Measurements from ENCODE around the gene CSNK1G2. TPM values are rescaled to one million over a fixed set of nuclear protein-coding genes. Genes with fewer than 3 reads are reported as not detected.

The CSNK1G2 gene
- total and polyA plus RNA-seq, 2 of the 13 experiments (the other 11 are each of a cell fraction or from before 2014, with no cell fraction given): 53.8 to 72.5 TPM

DNA sequence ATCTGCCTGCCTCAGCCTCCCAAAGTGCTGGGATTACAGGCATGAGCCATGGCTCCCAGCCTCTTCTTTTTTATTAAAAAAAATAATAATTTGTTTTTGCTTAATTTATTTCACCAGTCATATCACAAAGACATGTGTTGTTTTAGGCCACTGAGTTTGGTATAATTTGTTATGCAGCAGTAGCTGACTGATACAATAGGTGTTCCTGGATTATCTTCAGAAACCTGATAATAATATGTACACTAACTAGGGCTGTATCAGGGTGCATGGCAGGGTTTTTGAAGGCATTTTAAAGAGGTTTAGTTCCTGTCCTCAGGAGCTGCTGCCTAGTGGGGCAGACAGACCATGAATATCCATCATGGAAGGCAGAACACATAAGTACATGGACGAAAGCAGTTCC is 9.5 kb upstream of the CSNK1G2 start:
- no peaks in the 10 kb centered on the region for H3K27me3 ChIP-seq (ENCODE audit: control insufficient read depth in 1 of 2, insufficient read depth in 2 of 2, low read length in 2 of 2)
- intact Hi-C loops (cut with micrococcal nuclease; ENCODE audit: unreplicated experiment) (no loop called here), in situ Hi-C loops (cut with HindIII; ENCODE audit: extremely low pct_ligation_motif_present, low pct_unique_long_range_greater_than_20kb) (loop anchor here (10.0 kb wide), 1 partner anchor 133 kb away; no protein-coding TSS in a partner anchor)
- DNase-seq (ENCODE audit: low spot score) (no peak), FAIRE-seq (no peak), ATAC-seq (no peak)
- H4K20me1 ChIP-seq (ENCODE audit: insufficient read depth, low read length): no peaks in the 10 kb centered on the region
- H3K79me2 ChIP-seq (ENCODE audit: insufficient read depth, low read length): no peaks in the 10 kb centered on the region
- ChIA-PET POLR2A (no interaction called here), CTCF (ENCODE audit: low intra/inter-chr PET ratio, low total read pairs) (no interaction called here)
- no peak overlapping the region for H3K9ac ChIP-seq (ENCODE audit: insufficient read depth, low read depth, low read length)
- no peaks in the 10 kb centered on the region; the same call in 1 of the 2 replicates for H3K9me3 ChIP-seq (ENCODE audit: low read length)
- no peaks in the 10 kb centered on the region for H3K36me3 ChIP-seq (replicated peaks in 1 of 2; ENCODE audit: control insufficient read depth in 1 of 2, insufficient read depth in 2 of 2, low read length in 2 of 2)
- no peak overlapping the region for H3K4me3 ChIP-seq (replicated peaks in 1 of 3; ENCODE audit: insufficient read depth in 1 of 3, low read depth in 2 of 3, low read length in 3 of 3)
- 75% methylated on average over 1 of the region's 1 CpG for WGBS (ENCODE audit: low lambda C conversion rate)
- BruUV-seq (replicated peaks): no TSS peak
- no peak overlapping the region for H2AFZ ChIP-seq (ENCODE audit: low read length)
- peak; percentile 92 for TF ChIP-seq RBAK (CRISPR knock-in tag; IDR thresholded peaks at IDR 0.05)
- no peak for TF ChIP-seq ZNF615 (CRISPR knock-in tag; IDR thresholded peaks at IDR 0.05; ENCODE audit: borderline replicate concordance)
- peaks cover 22% of the 10 kb centered on the region for H3K4me1 ChIP-seq (ENCODE audit: insufficient read depth, low read length)
- no peak overlapping the region for H3K27ac ChIP-seq (ENCODE audit: extremely low read length, insufficient read depth, low read length)
- H3K4me2 ChIP-seq (ENCODE audit: low read depth, low read length): no peak overlapping the region

DNA sequence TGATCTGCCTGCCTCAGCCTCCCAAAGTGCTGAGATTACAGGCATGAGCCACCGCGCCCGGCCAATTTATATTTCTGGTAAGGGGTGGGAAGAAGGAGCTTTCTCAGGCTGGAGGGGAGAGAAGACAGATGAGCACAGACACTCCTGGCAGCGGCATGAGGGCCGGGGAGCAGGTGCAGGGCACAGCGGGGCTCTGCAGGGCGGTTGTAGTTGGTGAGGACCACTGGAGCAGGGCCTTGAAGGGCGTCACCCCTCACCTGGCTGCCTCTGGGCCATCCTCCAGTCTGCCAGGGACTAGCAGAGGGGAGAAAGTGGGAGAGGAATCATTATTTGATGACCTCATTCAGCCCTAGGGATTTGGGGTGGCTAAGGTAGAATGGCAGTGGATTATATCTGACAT is 8.6 kb upstream of the CSNK1G2 start:
- no peak overlapping the region for H3K4me2 ChIP-seq (ENCODE audit: low read depth, low read length)
- no peak for TF ChIP-seq STAT6 (CRISPR knock-in tag; IDR thresholded peaks at IDR 0.05; ENCODE audit: borderline replicate concordance)
- peak; percentile 53; the same call in 1 of the 2 replicates for TF ChIP-seq ATF7 (IDR thresholded peaks at IDR 0.05)
- TF ChIP-seq ATF7 (CRISPR knock-in tag; IDR thresholded peaks at IDR 0.05): no peak
- peak; percentile 99 for TF ChIP-seq ZNF331 (CRISPR knock-in tag; IDR thresholded peaks at IDR 0.05)
- in situ Hi-C loops (cut with HindIII; ENCODE audit: extremely low pct_ligation_motif_present, low pct_unique_long_range_greater_than_20kb) (loop anchor here (10.0 kb wide), 1 partner anchor 132 kb away; no protein-coding TSS in a partner anchor), intact Hi-C loops (cut with micrococcal nuclease; ENCODE audit: unreplicated experiment) (no loop called here)
- FAIRE-seq: no peak
- H4K20me1 ChIP-seq (ENCODE audit: insufficient read depth, low read length): no peaks in the 10 kb centered on the region
- DNase-seq (ENCODE audit: low spot score): no peak
- H3K4me1 ChIP-seq (ENCODE audit: insufficient read depth, low read length): peaks cover 31% of the 10 kb centered on the region
- no peaks in the 10 kb centered on the region for H3K27me3 ChIP-seq (ENCODE audit: control insufficient read depth in 1 of 2, insufficient read depth in 2 of 2, low read length in 2 of 2)
- CTCF ChIA-PET (ENCODE audit: low intra/inter-chr PET ratio, low total read pairs): no interaction called here
- WGBS (ENCODE audit: low lambda C conversion rate): 83% methylated on average over 8 of the region's 8 CpGs
- no TSS peak for BruUV-seq (replicated peaks)
- POLR2A ChIA-PET: no interaction called here
- no peak overlapping the region for H3K27ac ChIP-seq (ENCODE audit: extremely low read length, insufficient read depth, low read length)
- no peak for ATAC-seq
- H3K9ac ChIP-seq (ENCODE audit: insufficient read depth, low read depth, low read length): no peak overlapping the region
- no peak overlapping the region for H2AFZ ChIP-seq (ENCODE audit: low read length)
- no peak overlapping the region for H3K4me3 ChIP-seq (replicated peaks in 1 of 3; ENCODE audit: insufficient read depth in 1 of 3, low read depth in 2 of 3, low read length in 3 of 3)
- no peaks in the 10 kb centered on the region for H3K79me2 ChIP-seq (ENCODE audit: insufficient read depth, low read length)
- H3K9me3 ChIP-seq (ENCODE audit: low read length): no peaks in the 10 kb centered on the region; the same call in 1 of the 2 replicates
- no peaks in the 10 kb centered on the region for H3K36me3 ChIP-seq (replicated peaks in 1 of 2; ENCODE audit: control insufficient read depth in 1 of 2, insufficient read depth in 2 of 2, low read length in 2 of 2)
